ENCODE data around the gene ARSG. TPM values are rescaled to one million over a fixed set of nuclear protein-coding genes. Genes with fewer than 3 reads are reported as not detected.

ARSG gene
- total and polyA plus RNA-seq, 9 of the 15 experiments (the other 6 are each of a cell fraction or from before 2014, with no cell fraction given), result 1.0 to 5.6 (median 1.8) TPM

- no peak for TF ChIP-seq CHD7 (IDR thresholded peaks at IDR 0.05; ENCODE audit: low read depth, low read length)
Measured at GRCh38 chr17:68399638-68400403, 108.5 kb downstream of the ARSG start (continued).
